Central memory CD8-positive, alpha-beta T cell (primary cell): ENCODE data around the gene SIK3.

ENCODE experiments used
- ATAC-seq: fragments of 150-1000 bp; cut with Tn5 transposase; replicated peaks from 2 replicates; pipeline ENCODE4 v1.10.0; 2022; ENCODE audit warnings: mild to moderate bottlenecking, moderate FRiP score, moderate number of reproducible peaks; ENCODE audit not compliant: poor library complexity, severe bottlenecking; ENCODE audit errors: extremely low read depth
- DNase-seq, 2 donors: peaks; one replicate each; pipeline ENCODE4 v3.0.0; 2021; ENCODE audit warnings: low spot score in 2 of 2
- H3K27ac Mint-ChIP-seq: one replicate; pipeline ENCODE4 v1.8.0; 2022; ENCODE audit warnings: low read depth, mild to moderate bottlenecking, moderate library complexity, mixed read lengths
- H3K27me3 Mint-ChIP-seq: one replicate; pipeline ENCODE4 v1.8.0; 2022; ENCODE audit warnings: mixed read lengths
- H3K36me3 Mint-ChIP-seq: one replicate; pipeline ENCODE4 v1.8.0; 2022; ENCODE audit warnings: mild to moderate bottlenecking, moderate library complexity, mixed read lengths; ENCODE audit not compliant: insufficient read depth
- H3K4me1 Mint-ChIP-seq: one replicate; pipeline ENCODE4 v1.8.0; 2022; ENCODE audit warnings: mixed read lengths
- H3K4me3 Mint-ChIP-seq: one replicate; pipeline ENCODE4 v1.8.0; 2022; ENCODE audit warnings: mild to moderate bottlenecking, moderate library complexity, mixed read lengths
- H3K9me3 Mint-ChIP-seq: one replicate; pipeline ENCODE4 v1.8.0; 2022; ENCODE audit warnings: mixed read lengths

Gene SIK3

DNA sequence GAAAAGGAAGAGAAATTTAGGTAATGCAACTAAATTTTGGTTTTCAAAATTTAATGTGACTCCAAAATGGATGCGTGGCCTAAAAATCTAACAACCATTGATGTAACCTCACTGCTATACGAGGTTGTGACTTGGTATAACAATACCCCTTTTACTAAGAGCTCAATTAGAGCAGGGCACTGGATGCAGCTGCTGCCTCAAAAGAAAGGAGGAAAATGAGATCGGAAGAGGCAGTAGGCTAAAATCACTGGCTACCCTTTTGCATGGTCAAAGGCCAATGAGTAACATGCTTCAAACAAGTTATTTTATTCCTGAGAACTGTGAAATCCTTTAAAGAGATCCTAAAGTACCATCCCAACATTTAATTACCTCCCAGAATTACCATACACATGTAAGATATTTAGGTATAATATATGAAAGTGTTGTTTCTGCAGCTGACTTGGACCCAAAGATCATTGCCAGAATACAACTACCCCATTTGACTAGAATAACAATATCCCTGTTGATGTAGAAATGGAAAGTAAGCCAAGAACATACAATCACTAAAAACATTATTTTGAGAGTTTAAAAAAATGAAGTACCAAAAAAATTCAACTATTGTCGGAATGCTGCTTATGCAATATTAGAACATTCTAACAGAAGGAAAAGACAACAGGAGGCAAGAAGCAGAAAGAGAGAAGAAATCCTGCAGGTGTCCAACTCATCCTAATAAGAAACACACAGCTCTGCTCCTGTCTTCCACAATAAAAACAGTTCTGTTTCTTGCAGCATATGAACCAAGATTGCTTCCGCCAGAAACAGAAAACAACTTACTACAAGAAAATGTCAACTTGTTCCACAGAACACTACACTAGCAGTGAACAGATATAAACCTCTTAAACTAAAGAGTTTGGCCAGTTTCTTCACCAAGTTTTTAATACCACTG is 15.0 kb downstream of the SIK3 start:
- H3K4me3 Mint-ChIP-seq, result no peak overlapping the region
- DNase-seq, result no peak

DNA sequence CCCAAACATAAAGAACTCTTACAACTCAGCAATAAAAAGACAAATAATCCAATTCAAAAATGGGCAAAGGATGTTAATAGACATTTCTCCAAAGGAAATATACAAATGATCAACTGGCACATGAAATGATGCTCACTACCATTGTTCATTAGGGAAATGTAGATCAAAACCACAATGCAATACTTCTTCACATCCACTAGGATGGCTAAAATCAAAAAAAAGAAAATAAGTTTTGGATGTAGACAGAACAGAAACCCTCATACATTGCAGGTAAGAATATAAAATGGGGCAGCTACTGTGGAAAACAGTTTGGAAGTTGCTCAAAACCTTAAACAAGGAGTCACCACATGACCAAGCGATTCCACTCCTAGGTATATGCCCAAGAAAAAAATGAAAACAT is 16.3 kb downstream of the SIK3 start:
- Mint-ChIP-seq H3K4me1 (peaks cover 73% of the 10 kb centered on the region), H3K27ac (peak overlapping the region; percentile 90), H3K27me3 (no peaks in the 10 kb centered on the region), H3K4me3 (peak overlapping the region; percentile 6), H3K36me3 (peaks cover 22% of the 10 kb centered on the region), H3K9me3 (no peaks in the 10 kb centered on the region)
- DNase-seq (no peak), ATAC-seq (no peak)

More for the DNA sequence above, 15.0 kb downstream of the SIK3 start:
- no peaks in the 10 kb centered on the region for H3K9me3 Mint-ChIP-seq
- peaks cover 21% of the 10 kb centered on the region for H3K36me3 Mint-ChIP-seq
- ATAC-seq, result no peak
- H3K27me3 Mint-ChIP-seq, result no peaks in the 10 kb centered on the region
- peaks cover 69% of the 10 kb centered on the region for H3K4me1 Mint-ChIP-seq
- no peak overlapping the region for H3K27ac Mint-ChIP-seq

DNA sequence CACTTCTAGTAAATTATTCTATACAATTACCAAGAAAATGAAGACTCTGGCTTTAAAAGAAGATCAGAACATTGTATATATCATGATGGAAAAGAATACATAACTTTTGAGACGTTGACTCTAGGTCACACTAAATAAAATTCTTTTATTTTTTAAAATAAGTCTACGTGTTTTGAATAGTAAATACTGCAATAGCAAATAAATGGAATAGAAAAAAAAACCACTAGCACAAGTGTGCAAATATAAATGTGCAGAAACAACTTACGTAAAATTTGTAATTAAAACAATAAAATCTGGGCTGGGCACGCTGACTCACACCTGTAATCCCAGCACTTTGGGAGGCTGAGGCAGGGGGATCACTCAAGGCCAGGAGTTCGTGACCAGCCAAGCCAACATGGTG is 17.9 kb downstream of the SIK3 start:
- no peak overlapping the region for H3K4me3 Mint-ChIP-seq
- DNase-seq (no peak), ATAC-seq (no peak)
- H3K27ac Mint-ChIP-seq, result no peak overlapping the region
- H3K9me3 Mint-ChIP-seq, result no peaks in the 10 kb centered on the region
- peaks cover 14% of the 10 kb centered on the region for H3K36me3 Mint-ChIP-seq
- peaks cover 68% of the 10 kb centered on the region for H3K4me1 Mint-ChIP-seq
- no peaks in the 10 kb centered on the region for H3K27me3 Mint-ChIP-seq

DNA sequence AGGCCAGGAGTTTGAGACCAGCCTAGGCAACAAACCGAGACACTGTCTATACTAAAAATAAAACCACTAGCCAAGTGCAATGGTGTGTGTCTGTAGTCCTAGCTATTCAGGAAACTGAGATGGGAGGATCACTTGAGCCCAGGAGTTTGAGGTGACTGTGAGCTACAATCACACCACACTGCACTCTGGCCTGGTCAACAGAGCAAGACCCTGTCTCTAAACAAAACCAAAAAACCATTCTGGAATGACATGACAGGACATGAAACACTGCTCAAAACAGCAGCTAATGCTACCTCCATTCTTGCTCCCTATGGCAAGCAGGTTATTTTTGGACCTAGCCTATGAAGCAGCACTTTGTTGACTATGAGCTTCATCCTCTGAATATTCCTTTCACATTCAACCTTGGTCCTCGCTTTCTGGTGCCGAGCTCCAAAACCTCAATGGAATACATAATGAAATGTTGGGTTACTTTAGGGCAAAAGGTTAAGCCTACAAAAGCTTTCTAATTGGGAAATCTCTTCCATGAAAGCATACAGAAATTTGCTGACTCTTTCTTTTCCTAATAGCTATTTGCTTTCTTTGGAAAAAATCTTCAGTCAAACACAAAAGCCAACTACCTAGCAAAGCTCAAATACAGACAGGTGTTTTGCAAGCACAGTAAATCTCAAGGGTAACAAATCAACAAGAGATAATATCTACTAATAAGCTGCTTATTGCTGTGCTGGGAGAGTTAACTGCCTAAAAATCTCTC is 21.1 kb downstream of the SIK3 start:
- Mint-ChIP-seq H3K27ac (no peak overlapping the region), H3K4me1 (peaks cover 58% of the 10 kb centered on the region), H3K27me3 (no peaks in the 10 kb centered on the region), H3K36me3 (peaks cover 19% of the 10 kb centered on the region), H3K9me3 (no peaks in the 10 kb centered on the region), H3K4me3 (no peak overlapping the region)
- ATAC-seq, result no peak
- no peak for DNase-seq

DNA sequence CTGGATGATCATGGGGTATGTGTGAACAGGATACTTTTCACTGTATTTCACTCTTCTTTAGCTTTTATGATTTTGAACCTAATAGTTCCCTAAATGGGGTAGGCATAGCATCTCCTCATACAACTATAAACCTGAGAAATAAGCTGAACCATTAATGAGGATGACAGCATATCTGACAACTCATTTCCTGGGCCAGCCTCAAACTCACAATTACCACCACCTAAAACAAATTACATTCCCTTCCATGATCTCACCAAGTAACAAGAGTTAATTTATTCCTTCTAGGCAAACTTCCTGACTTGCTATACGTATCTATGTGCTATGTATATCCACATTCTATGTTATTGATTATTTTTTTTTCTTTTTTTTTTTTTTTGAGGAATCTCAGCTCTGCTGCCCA is 23.0 kb downstream of the SIK3 start:
- DNase-seq, result no peak
- no peak overlapping the region for H3K27ac Mint-ChIP-seq
- H3K4me1 Mint-ChIP-seq, result peaks cover 57% of the 10 kb centered on the region

DNA sequence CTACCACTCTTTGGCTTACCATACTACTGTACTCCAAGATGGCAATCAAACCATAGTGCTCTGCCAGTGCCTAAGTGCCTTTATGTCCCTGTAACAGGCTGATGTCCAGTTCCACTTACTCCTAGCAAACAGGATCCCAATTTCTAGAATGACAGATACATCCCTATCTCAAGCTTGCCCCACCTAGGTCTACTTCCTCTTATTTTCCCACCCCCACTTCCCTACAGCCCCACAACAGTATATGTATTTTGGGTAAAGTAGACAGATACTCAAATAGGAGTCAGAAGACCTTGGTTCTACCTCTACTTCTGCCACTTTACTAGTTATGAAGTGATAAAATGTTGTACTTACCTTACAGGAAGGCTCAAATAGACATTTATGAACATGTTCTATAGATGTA is 24.1 kb downstream of the SIK3 start:
- peak overlapping the region; percentile 39 for H3K27ac Mint-ChIP-seq
- H3K36me3 Mint-ChIP-seq, result peaks cover 24% of the 10 kb centered on the region
- ATAC-seq (no peak), DNase-seq (no peak)
- H3K4me1 Mint-ChIP-seq, result peaks cover 64% of the 10 kb centered on the region
- no peaks in the 10 kb centered on the region for H3K27me3 Mint-ChIP-seq
- peak overlapping the region; percentile 29 for H3K4me3 Mint-ChIP-seq
- H3K9me3 Mint-ChIP-seq, result no peaks in the 10 kb centered on the region

More for the DNA sequence above, 23.0 kb downstream of the SIK3 start:
- ATAC-seq, result no peak
- Mint-ChIP-seq H3K36me3 (peaks cover 22% of the 10 kb centered on the region), H3K9me3 (no peaks in the 10 kb centered on the region), H3K4me3 (no peak overlapping the region), H3K27me3 (no peaks in the 10 kb centered on the region)

DNA sequence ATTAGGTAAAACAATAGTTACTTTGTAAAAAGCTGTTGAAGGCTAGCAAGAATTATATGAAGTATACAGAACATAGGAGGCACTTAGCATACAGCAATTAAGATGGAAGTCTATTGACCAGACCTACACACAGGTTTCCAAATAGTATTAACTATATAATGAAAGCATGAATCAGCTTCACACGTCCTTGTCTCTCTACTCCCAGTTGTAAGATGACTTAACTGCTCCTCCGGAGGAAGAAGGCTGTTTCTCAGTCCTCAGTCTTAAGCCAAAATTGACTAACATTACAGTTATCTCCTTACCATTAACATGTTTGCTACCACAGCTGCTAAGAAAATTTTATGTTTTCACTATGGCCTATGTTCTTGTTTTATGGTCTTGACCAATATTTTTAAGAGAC is 24.7 kb downstream of the SIK3 start:
- peaks cover 24% of the 10 kb centered on the region for H3K36me3 Mint-ChIP-seq
- H3K4me1 Mint-ChIP-seq, result peaks cover 66% of the 10 kb centered on the region
- DNase-seq, result no peak
- no peaks in the 10 kb centered on the region for H3K9me3 Mint-ChIP-seq
- H3K27ac Mint-ChIP-seq, result peak overlapping the region; percentile 39
- no peak overlapping the region for H3K4me3 Mint-ChIP-seq
- H3K27me3 Mint-ChIP-seq, result no peaks in the 10 kb centered on the region
- no peak for ATAC-seq

DNA sequence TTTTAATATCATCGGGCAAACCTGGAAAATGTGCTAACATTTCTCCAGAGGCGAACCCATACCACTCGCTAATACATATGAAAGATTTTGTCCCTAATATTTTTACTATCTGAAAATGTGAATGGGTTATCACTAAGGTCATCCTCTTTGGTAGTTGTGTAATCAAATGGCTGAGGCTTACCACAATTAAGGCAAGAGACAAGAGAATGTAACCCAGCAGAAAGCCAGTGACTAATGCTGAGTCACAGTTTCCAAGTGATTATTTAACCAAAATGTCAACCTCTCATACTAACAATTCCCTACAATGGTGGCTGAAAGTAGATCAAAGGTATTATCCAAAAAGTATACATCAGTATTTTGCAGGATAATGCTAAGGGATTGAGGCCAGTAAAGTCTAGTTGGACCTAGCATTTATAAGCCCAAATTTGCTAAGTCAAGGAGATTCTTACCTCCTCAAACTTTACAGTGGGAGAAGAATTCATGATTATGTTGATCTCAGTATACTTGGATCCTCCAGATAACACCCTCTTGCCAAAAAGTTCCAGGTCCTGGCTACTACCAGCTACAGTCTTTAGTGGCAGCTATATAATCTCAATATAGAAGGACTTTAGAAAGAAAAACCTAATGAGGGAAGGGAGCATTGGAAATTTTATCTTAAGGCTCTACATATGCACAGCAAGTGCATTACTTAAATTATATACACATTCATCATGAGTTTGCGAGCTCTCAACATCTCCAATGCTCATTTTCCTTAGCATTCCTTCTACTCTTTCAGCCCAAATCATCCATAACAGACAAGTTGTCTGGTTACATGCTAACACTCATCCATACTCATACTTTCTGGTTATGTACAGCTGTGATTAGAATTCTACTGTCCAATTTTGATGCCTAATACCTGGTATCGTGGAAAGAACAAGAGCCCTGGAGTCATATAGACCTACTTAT is 25.4 kb downstream of the SIK3 start:
- DNase-seq (no peak), ATAC-seq (peak; percentile 48)
- peaks cover 24% of the 10 kb centered on the region for H3K36me3 Mint-ChIP-seq
- no peaks in the 10 kb centered on the region for H3K9me3 Mint-ChIP-seq
- no peak overlapping the region for H3K4me3 Mint-ChIP-seq
- peaks cover 66% of the 10 kb centered on the region for H3K4me1 Mint-ChIP-seq
- no peaks in the 10 kb centered on the region for H3K27me3 Mint-ChIP-seq
- no peak overlapping the region for H3K27ac Mint-ChIP-seq

DNA sequence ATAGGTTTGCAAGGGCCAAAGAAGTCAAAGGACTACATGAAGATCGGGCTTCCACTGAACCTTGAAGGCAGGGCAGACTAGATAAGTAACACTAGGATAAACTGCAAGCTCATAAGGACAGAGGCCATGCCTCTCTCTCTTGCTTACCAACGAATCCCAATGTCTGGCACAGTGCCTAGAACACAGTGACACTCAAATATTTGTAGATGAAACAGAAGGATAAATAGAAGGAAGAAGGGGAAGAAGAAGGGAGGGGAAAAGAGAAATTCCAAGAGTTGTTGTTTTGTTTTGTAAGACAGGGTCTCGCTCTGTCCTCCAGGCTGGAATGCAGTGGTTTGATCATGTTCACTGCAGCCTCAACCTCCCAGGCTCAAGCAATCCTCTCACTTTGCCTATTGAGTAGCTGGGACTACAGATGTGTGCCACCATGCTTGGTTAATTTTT is 26.9 kb downstream of the SIK3 start:
- H3K4me3 Mint-ChIP-seq, result no peak overlapping the region
- H3K9me3 Mint-ChIP-seq, result no peaks in the 10 kb centered on the region
- DNase-seq (no peak), ATAC-seq (no peak)
- peaks cover 69% of the 10 kb centered on the region for H3K4me1 Mint-ChIP-seq
- peaks cover 26% of the 10 kb centered on the region for H3K36me3 Mint-ChIP-seq
- no peaks in the 10 kb centered on the region for H3K27me3 Mint-ChIP-seq
- no peak overlapping the region for H3K27ac Mint-ChIP-seq

DNA sequence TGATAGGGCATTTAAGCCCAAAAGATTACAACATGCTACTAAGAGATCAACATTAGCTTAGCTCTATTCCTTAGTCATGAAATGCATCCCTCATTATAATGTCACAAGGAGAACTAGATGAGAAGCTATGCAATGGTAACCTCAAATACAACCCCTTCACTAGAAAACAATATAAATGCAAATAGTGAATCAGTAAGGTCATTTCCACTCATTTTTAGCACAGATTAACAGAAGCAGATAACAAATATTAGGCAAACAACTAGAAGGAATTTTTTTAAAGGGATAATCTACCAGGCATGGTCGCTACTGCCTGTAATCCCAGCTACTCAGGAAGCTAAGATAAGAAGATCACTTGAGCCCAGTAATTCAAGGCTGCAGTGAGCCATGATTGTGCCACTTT is 28.2 kb downstream of the SIK3 start:
- peak overlapping the region; percentile 42 for H3K27ac Mint-ChIP-seq
- DNase-seq (no peak), ATAC-seq (no peak)
- no peaks in the 10 kb centered on the region for H3K9me3 Mint-ChIP-seq
- H3K27me3 Mint-ChIP-seq, result no peaks in the 10 kb centered on the region
- peaks cover 24% of the 10 kb centered on the region for H3K36me3 Mint-ChIP-seq
- no peak overlapping the region for H3K4me3 Mint-ChIP-seq
- peaks cover 65% of the 10 kb centered on the region for H3K4me1 Mint-ChIP-seq

DNA sequence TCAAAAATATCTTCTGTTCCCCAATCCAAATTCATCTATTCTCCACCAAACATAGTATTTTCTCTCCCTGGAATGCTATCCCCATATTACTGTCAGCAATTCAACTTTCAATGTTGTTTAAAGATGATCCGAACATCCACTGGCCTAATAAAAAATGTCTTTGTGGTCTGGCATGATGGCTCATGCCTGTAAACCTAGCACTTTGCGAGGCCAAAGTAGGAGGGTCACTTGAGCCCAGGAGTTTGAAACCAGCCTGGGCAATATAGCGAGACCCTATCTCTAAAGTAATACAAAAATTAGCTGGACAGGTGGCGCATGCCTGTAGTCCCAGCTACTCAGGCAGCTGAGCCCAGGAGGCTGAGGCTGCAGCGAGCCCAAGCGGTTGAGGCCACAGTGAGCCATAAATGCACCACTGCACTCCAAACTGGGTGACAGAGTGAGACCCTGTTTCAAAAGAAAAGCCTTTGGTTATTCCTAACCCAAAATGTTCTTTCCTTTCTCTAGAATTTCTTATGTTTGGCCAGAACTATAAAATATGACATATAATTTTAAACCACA is 29.8 kb downstream of the SIK3 start:
- Mint-ChIP-seq H3K9me3 (no peaks in the 10 kb centered on the region), H3K27me3 (no peaks in the 10 kb centered on the region), H3K4me3 (no peak overlapping the region), H3K36me3 (peaks cover 22% of the 10 kb centered on the region), H3K4me1 (peaks cover 66% of the 10 kb centered on the region), H3K27ac (no peak overlapping the region)
- ATAC-seq (no peak), DNase-seq (no peak)

DNA sequence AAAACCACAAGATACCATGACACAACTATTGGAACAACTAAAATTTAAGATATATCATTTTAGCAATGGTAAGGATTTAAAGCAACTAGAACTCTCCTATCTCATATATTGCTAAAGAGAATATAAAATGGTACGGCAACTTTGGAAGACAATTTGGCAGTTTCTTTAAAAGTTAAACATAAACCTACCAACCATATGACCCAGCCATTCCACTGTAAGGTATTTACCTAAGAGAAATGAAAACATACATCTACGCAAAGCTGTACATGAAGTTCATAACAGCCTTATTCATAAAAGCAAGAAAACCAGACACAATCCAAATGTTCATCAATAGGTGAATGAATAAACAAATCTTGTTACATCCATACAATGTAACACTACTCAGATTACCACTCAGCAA is 31.3 kb downstream of the SIK3 start:
- DNase-seq (no peak), ATAC-seq (no peak)
- no peaks in the 10 kb centered on the region for H3K9me3 Mint-ChIP-seq
- peaks cover 72% of the 10 kb centered on the region for H3K4me1 Mint-ChIP-seq
- H3K27ac Mint-ChIP-seq, result peak overlapping the region; percentile 32
- H3K4me3 Mint-ChIP-seq, result no peak overlapping the region
- H3K27me3 Mint-ChIP-seq, result no peaks in the 10 kb centered on the region
- peaks cover 25% of the 10 kb centered on the region for H3K36me3 Mint-ChIP-seq
